Fibroblast of mammary gland (primary cell): ENCODE measurements around the gene CSRNP2.

ENCODE experiments used
- DNase-seq: peaks from one replicate; pipeline ENCODE4 v3.0.0-alpha.2; 2010; ENCODE audit warnings: low read depth
- H3K4me3 ChIP-seq: 2 replicates; pipeline ENCODE4 v1.5.1; 2011; ENCODE audit warnings: low read depth, mild to moderate bottlenecking, low read length, moderate library complexity; ENCODE audit not compliant: control insufficient read depth
- CTCF ChIP-seq: conservative IDR thresholded peaks from 2 replicates; pipeline ENCODE4 v1.5.1; 2011; ENCODE audit warnings: low read depth, low read length, inconsistent platforms; ENCODE audit not compliant: control insufficient read depth, insufficient read depth

Gene CSRNP2

GRCh38 chr12:51124504-51124903, 41.1 kb upstream of the CSRNP2 start:
- no peak for TF ChIP-seq CTCF
- DNase-seq, result no peak
- H3K4me3 ChIP-seq, result no peak overlapping the region

GRCh38 chr12:51122844-51123243, 39.4 kb upstream of the CSRNP2 start:
- no peak for DNase-seq
- no peak for TF ChIP-seq CTCF

GRCh38 chr12:51118706-51119105, 35.3 kb upstream of the CSRNP2 start:
- no peak overlapping the region for H3K4me3 ChIP-seq
- no peak for TF ChIP-seq CTCF
- peak; percentile 49 for DNase-seq

More at GRCh38 chr12:51122844-51123243, 39.4 kb upstream of the CSRNP2 start:
- no peak overlapping the region for H3K4me3 ChIP-seq

GRCh38 chr12:51115533-51115932, 32.1 kb upstream of the CSRNP2 start:
- no peak overlapping the region for H3K4me3 ChIP-seq
- no peak for TF ChIP-seq CTCF
- no peak for DNase-seq

GRCh38 chr12:51108136-51108535, 24.7 kb upstream of the CSRNP2 start:
- H3K4me3 ChIP-seq, result no peak overlapping the region
- no peak for TF ChIP-seq CTCF
- no peak for DNase-seq

- DNase-seq, result no peak
- no peak overlapping the region for H3K4me3 ChIP-seq
- TF ChIP-seq CTCF, result no peak
Observed at GRCh38 chr12:51103977-51104376, 20.6 kb upstream of the CSRNP2 start.

GRCh38 chr12:51098611-51099010, 15.2 kb upstream of the CSRNP2 start:
- DNase-seq, result peak; percentile 84
- H3K4me3 ChIP-seq, result no peak overlapping the region
- TF ChIP-seq CTCF, result no peak
